ENCODE data around the gene SLC25A26. TPM values are rescaled to one million over a fixed set of nuclear protein-coding genes. Genes with fewer than 3 reads are reported as not detected.

SLC25A26 gene
- total RNA-seq, 6 experiments from 2014 or later: 12.8 to 16.3 (median 13.6) TPM

- Mint-ChIP-seq H3K9me3 (no peaks in the 10 kb centered on the region; the same call in 1 of the 2 replicates), H3K27me3 (ENCODE audit: insufficient read depth) (peaks cover 3% of the 10 kb centered on the region), H3K36me3 (ENCODE audit: low read depth) (peaks cover 37% of the 10 kb centered on the region), H3K4me3 (no peak overlapping the region), H3K27ac (no peak overlapping the region), H3K4me1 (ENCODE audit: low read depth) (no peaks in the 10 kb centered on the region)
- TF ChIP-seq CTCF (IDR thresholded peaks at IDR 0.05): no peak
- DNase-seq: no peak
These were observed 166.3 kb downstream of the SLC25A26 start for GRCh38 chr3:66386925-66387650.

GRCh38 chr3:66390013-66390412 is 169.2 kb downstream of the SLC25A26 start:
- Mint-ChIP-seq H3K9me3 (no peaks in the 10 kb centered on the region), H3K36me3 (ENCODE audit: low read depth) (peaks cover 18% of the 10 kb centered on the region), H3K27ac (no peak overlapping the region)

GRCh38 chr3:66392512-66392911 is 171.7 kb downstream of the SLC25A26 start:
- H3K9me3 Mint-ChIP-seq: no peaks in the 10 kb centered on the region
- H3K4me1 Mint-ChIP-seq (ENCODE audit: low read depth): no peaks in the 10 kb centered on the region
- no peak for TF ChIP-seq CTCF (IDR thresholded peaks at IDR 0.05)
- no peak overlapping the region for H3K4me3 Mint-ChIP-seq
- 0 out of 2 replicates have a peak, but pooled peaks cover 4% of the 10 kb centered on the region for H3K27me3 Mint-ChIP-seq (ENCODE audit: insufficient read depth)
- H3K27ac Mint-ChIP-seq: no peak overlapping the region
- no peak for DNase-seq
- peaks cover 5% of the 10 kb centered on the region; the same call in 1 of the 2 replicates for H3K36me3 Mint-ChIP-seq (ENCODE audit: low read depth)

More at GRCh38 chr3:66390013-66390412, 169.2 kb downstream of the SLC25A26 start:
- Mint-ChIP-seq H3K4me1 (ENCODE audit: low read depth) (no peaks in the 10 kb centered on the region), H3K4me3 (no peak overlapping the region), H3K27me3 (ENCODE audit: insufficient read depth) (peaks cover 4% of the 10 kb centered on the region; the same call in 1 of the 2 replicates)
- no peak for DNase-seq
- no peak for TF ChIP-seq CTCF (IDR thresholded peaks at IDR 0.05)

- Mint-ChIP-seq H3K4me1 (ENCODE audit: low read depth) (peaks cover 4% of the 10 kb centered on the region), H3K9me3 (no peaks in the 10 kb centered on the region), H3K36me3 (ENCODE audit: low read depth) (peaks cover 8% of the 10 kb centered on the region), H3K27ac (no peak overlapping the region), H3K4me3 (no peak overlapping the region), H3K27me3 (ENCODE audit: insufficient read depth) (0 out of 2 replicates have a peak, but pooled peaks cover 4% of the 10 kb centered on the region)
- TF ChIP-seq CTCF (IDR thresholded peaks at IDR 0.05): no peak
- DNase-seq: no peak
These were observed 172.1 kb downstream of the SLC25A26 start for GRCh38 chr3:66392966-66393332.

GRCh38 chr3:66393333-66394005 is 172.7 kb downstream of the SLC25A26 start:
- DNase-seq: no peak
- peaks cover 13% of the 10 kb centered on the region for H3K36me3 Mint-ChIP-seq (ENCODE audit: low read depth)
- H3K4me1 Mint-ChIP-seq (ENCODE audit: low read depth): peaks cover 9% of the 10 kb centered on the region
- no peak overlapping the region for H3K27ac Mint-ChIP-seq
- H3K27me3 Mint-ChIP-seq (ENCODE audit: insufficient read depth): 0 out of 2 replicates have a peak, but pooled peaks cover 4% of the 10 kb centered on the region
- H3K4me3 Mint-ChIP-seq: no peak overlapping the region
- no peak for TF ChIP-seq CTCF (IDR thresholded peaks at IDR 0.05)
- no peaks in the 10 kb centered on the region for H3K9me3 Mint-ChIP-seq
